DND-41 (cell line): ENCODE data around the gene ARAP1.

Experiments
- ATAC-seq: fragments of 200-7000 bp; cut with Tn5 transposase; 3 replicates; pipeline ENCODE4 v1.9.1; 2021; ENCODE audit warnings: low read depth; ENCODE audit not compliant: insufficient read depth
- DNase-seq: peaks from one replicate; pipeline ENCODE4 v3.0.0-alpha.2; 2020
- H2AFZ ChIP-seq: 2 replicates; pipeline ENCODE4 v1.6.0; 2012; ENCODE audit warnings: low read depth, low read length
- H3K27ac ChIP-seq: 2 replicates; pipeline ENCODE4 v1.5.1; 2012; ENCODE audit warnings: low read length, inconsistent platforms
- H3K27me3 ChIP-seq: fragments of 200-600 bp; sonication (generic); 2 replicates; pipeline ENCODE4 v1.6.0; 2012; ENCODE audit warnings: low read length, mild to moderate bottlenecking, inconsistent platforms; ENCODE audit not compliant: insufficient read depth, poor library complexity
- H3K36me3 ChIP-seq: 2 replicates; pipeline ENCODE4 v1.5.1; 2012; ENCODE audit warnings: low read length, inconsistent platforms; ENCODE audit not compliant: insufficient read depth
- H3K4me1 ChIP-seq: 2 replicates; pipeline ENCODE4 v1.5.1; 2012; ENCODE audit warnings: mild to moderate bottlenecking, low read length; ENCODE audit not compliant: insufficient read depth
- H3K4me2 ChIP-seq: 2 replicates; pipeline ENCODE4 v1.6.0; 2012; ENCODE audit warnings: mild to moderate bottlenecking, moderate library complexity, low read length, inconsistent platforms; ENCODE audit not compliant: insufficient read depth
- H3K4me3 ChIP-seq, 2 experiments: fragments of 200-600 bp in 1 of 2; shearing (Covaris generic) in 1 of 2; 2 replicates each; pipeline ENCODE4 v1.5.1; 2012 to 2016; ENCODE audit warnings: inconsistent platforms in 2 of 2, low read length in 2 of 2, mild to moderate bottlenecking in 2 of 2, low read depth in 1 of 2, moderate library complexity in 1 of 2
- H3K79me2 ChIP-seq: 2 replicates; pipeline ENCODE4 v1.6.0; 2012; ENCODE audit warnings: low read length, inconsistent platforms; ENCODE audit not compliant: insufficient read depth
- H3K9ac ChIP-seq: 2 replicates; pipeline ENCODE4 v1.6.0; 2012; ENCODE audit warnings: low read depth, mild to moderate bottlenecking, inconsistent platforms, low read length, moderate library complexity
- H3K9me3 ChIP-seq: 2 replicates; pipeline ENCODE4 v1.5.1; 2012; ENCODE audit warnings: low read length, moderate library complexity, mild to moderate bottlenecking, inconsistent platforms; ENCODE audit not compliant: insufficient read depth, severe bottlenecking
- H4K20me1 ChIP-seq: 2 replicates; pipeline ENCODE4 v1.6.0; 2012; ENCODE audit warnings: low read length; ENCODE audit not compliant: insufficient read depth
- EZH2 ChIP-seq: IDR thresholded peaks from 3 replicates; pipeline ENCODE4 v1.6.1; 2012; ENCODE audit warnings: borderline replicate concordance, low read depth, mild to moderate bottlenecking, moderate library complexity, low read length, inconsistent platforms; ENCODE audit not compliant: severe bottlenecking
- TF ChIP-seq, protein P1 (sequence below): IDR thresholded peaks from 2 replicates; pipeline ENCODE4 v1.5.1; 2012; ENCODE audit warnings: borderline replicate concordance, low read length, moderate library complexity, mild to moderate bottlenecking; ENCODE audit not compliant: poor library complexity, severe bottlenecking; ENCODE audit errors: extremely low read depth

ARAP1 gene

GRCh38 chr11:72696866-72697700 lies 55.1 kb downstream of the ARAP1 start:
- Histone ChIP-seq H3K36me3 (peaks cover 99% of the 10 kb centered on the region), H3K9me3 (no peaks in the 10 kb centered on the region), H3K27ac (no peak overlapping the region), H4K20me1 (peaks cover 14% of the 10 kb centered on the region), H3K4me1 (no peaks in the 10 kb centered on the region), H3K9ac (no peak overlapping the region), H3K4me2 (no peak overlapping the region), H3K27me3 (no peaks in the 10 kb centered on the region), H3K79me2 (no peaks in the 10 kb centered on the region), H2AFZ (no peak overlapping the region), H3K4me3 (no peak overlapping the region)
- TF ChIP-seq EZH2, result no peak
- TF ChIP-seq, protein P1, sequence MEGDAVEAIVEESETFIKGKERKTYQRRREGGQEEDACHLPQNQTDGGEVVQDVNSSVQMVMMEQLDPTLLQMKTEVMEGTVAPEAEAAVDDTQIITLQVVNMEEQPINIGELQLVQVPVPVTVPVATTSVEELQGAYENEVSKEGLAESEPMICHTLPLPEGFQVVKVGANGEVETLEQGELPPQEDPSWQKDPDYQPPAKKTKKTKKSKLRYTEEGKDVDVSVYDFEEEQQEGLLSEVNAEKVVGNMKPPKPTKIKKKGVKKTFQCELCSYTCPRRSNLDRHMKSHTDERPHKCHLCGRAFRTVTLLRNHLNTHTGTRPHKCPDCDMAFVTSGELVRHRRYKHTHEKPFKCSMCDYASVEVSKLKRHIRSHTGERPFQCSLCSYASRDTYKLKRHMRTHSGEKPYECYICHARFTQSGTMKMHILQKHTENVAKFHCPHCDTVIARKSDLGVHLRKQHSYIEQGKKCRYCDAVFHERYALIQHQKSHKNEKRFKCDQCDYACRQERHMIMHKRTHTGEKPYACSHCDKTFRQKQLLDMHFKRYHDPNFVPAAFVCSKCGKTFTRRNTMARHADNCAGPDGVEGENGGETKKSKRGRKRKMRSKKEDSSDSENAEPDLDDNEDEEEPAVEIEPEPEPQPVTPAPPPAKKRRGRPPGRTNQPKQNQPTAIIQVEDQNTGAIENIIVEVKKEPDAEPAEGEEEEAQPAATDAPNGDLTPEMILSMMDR, result no peak
- ATAC-seq, result no peak
- DNase-seq, result no peak

DNA sequence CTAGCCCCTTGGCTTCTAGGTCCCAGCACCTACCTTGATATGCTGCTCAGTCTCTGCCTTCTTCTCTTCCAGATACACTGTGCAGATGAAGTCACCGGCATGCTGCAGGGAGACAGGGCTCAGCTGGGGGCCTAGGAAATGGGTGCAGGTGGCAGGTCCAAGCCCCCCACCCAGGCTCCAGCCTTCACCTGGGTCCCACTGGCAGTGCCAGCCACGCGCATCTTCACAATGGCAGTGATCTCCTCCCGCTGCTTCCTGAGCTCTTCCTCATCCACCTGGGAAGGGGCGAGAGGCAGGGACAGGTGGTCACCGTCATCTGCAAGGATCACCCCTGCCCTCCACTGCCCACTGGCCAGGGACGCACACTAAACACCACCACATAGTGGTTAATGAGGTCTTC lies 56.9 kb downstream of the ARAP1 start:
- Histone ChIP-seq H3K27ac (no peak overlapping the region), H3K4me1 (no peaks in the 10 kb centered on the region), H4K20me1 (peaks cover 14% of the 10 kb centered on the region), H3K27me3 (no peaks in the 10 kb centered on the region), H3K36me3 (peaks cover 95% of the 10 kb centered on the region), H3K79me2 (no peaks in the 10 kb centered on the region), H3K4me2 (no peak overlapping the region), H3K9ac (no peak overlapping the region), H3K4me3 (no peak overlapping the region), H3K9me3 (no peaks in the 10 kb centered on the region), H2AFZ (no peak overlapping the region)
- ATAC-seq, result no peak
- no peak for TF ChIP-seq EZH2
- TF ChIP-seq, protein P1, result no peak
- DNase-seq, result no peak

DNA sequence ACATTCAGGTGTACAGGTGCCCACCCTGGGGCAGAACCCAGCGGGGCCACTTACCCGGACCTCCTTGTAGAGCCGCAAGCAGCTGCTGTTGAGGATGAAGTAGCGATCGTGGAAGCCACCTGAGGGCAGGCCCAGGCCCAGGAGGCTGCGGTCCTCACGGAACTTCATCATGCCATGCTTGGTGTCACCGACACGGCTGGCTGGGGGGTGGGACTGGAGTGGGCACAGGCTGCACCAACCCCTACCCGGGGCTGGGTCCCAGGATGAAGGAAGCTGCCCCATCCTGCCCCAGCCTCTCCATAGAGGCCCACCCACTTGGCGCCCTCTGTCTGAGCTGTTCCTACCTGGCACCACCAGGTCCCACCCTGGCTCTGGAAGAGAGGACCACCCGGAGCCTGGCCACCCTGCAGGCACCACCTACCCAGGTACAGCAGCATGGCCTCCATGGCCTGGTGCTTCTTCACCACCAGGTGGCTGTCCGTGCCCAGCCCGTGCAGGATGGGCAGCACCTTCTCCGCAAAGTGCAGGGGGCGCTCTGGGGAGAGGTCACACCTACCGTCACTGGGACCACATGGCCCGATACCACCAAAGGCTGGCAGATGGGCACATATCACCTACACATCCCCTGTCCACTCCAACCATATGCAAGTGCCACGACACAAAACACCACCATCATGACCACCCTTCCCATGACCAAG lies 58.8 kb downstream of the ARAP1 start:
- ATAC-seq, result no peak
- Histone ChIP-seq H3K36me3 (peaks cover 94% of the 10 kb centered on the region), H4K20me1 (peaks cover 14% of the 10 kb centered on the region; the same call in 1 of the 2 replicates), H3K9me3 (no peaks in the 10 kb centered on the region), H3K4me2 (no peak overlapping the region), H3K4me3 (no peak overlapping the region), H3K79me2 (no peaks in the 10 kb centered on the region), H3K27me3 (no peaks in the 10 kb centered on the region), H2AFZ (no peak overlapping the region), H3K9ac (no peak overlapping the region), H3K4me1 (no peaks in the 10 kb centered on the region), H3K27ac (no peak overlapping the region)
- DNase-seq, result no peak
- TF ChIP-seq, protein P1, result peak; percentile 32
- TF ChIP-seq EZH2, result no peak
